ENCODE data around the gene XPO6. TPM values are rescaled to one million over a fixed set of nuclear protein-coding genes. Genes with fewer than 3 reads are reported as not detected.

XPO6 gene
- total RNA-seq, 1 experiment from 2014 or later: 178 TPM

- DNase-seq (ENCODE audit: low spot score): no peak
Measured at GRCh38 chr16:28063591-28064061, 148.1 kb downstream of the XPO6 start, which contains the start of gene GSG1L. Gene GSG1L, minus strand, starts transcription at chr16:28063714. Its CDS starts 290 bp downstream, at chr16:28063424.

- no peak for DNase-seq (ENCODE audit: low spot score)
Measured at GRCh38 chr16:28062847-28063521, 148.8 kb downstream of the XPO6 start.

GRCh38 chr16:28062261-28062846, 149.4 kb downstream of the XPO6 start:
- DNase-seq (ENCODE audit: low spot score): no peak

- DNase-seq (ENCODE audit: low spot score): no peak
Measured at GRCh38 chr16:28061352-28062101, 150.2 kb downstream of the XPO6 start.

- no peak for DNase-seq (ENCODE audit: low spot score)
Measured at GRCh38 chr16:28059841-28060575, 151.8 kb downstream of the XPO6 start.

GRCh38 chr16:28058839-28059589, 152.8 kb downstream of the XPO6 start:
- DNase-seq (ENCODE audit: low spot score): no peak

- no peak for DNase-seq (ENCODE audit: low spot score)
Measured at GRCh38 chr16:28057949-28058348, 153.8 kb downstream of the XPO6 start.

- DNase-seq (ENCODE audit: low spot score): no peak
Measured at GRCh38 chr16:28053461-28053860, 158.3 kb downstream of the XPO6 start.

- DNase-seq (ENCODE audit: low spot score): no peak
Measured at GRCh38 chr16:28052274-28053128, 159.3 kb downstream of the XPO6 start.

GRCh38 chr16:28051486-28051885, 160.3 kb downstream of the XPO6 start:
- DNase-seq (ENCODE audit: low spot score): no peak

Small RNA genes within 50 kb of the gene (small RNA-seq; reads per million reads assigned to genes)
- gene RF00402 (not detected), gene RNY1P10 (not detected)

Other genes with a start within 250 kb of the XPO6 start
- not detected in 2 replicates for gene GSG1L, start 148.3 kb downstream of the XPO6 start, total RNA-seq (2014; rRNA removed; shearing (Covaris generic))
- gene SBK1, start 80.6 kb upstream of the XPO6 start, total RNA-seq (2014; rRNA removed; shearing (Covaris generic)): 0.42 and 1.1 TPM in 2 replicates
- gene NPIPB6, start 151.5 kb upstream of the XPO6 start, total RNA-seq (2014; rRNA removed; shearing (Covaris generic)): 1.2 TPM in 1 of 2 replicates, not detected in the other
- gene EIF3CL, start 191.9 kb upstream of the XPO6 start, total RNA-seq (2014; rRNA removed; shearing (Covaris generic)): 110 and 114 TPM in 2 replicates